GM21529 (cell line): ENCODE data around the gene YTHDF1.
"Not testable (repeated sequence)": the region's sequence is repeated elsewhere in the genome, so short reads cannot be mapped to it uniquely, and the experiment has no call there.

ENCODE experiments used
- ATAC-seq: cut with Tn5 transposase; IDR thresholded peaks from one replicate; pipeline ENCODE4 v1.9.1; 2021; ENCODE audit not compliant: unreplicated experiment

The YTHDF1 gene

GRCh38 chr20:63228806-63229205 lies 12.9 kb upstream of the YTHDF1 start:
- ATAC-seq = no peak

- ATAC-seq = no peak
These were observed 11.3 kb upstream of the YTHDF1 start for GRCh38 chr20:63227260-63227659.

GRCh38 chr20:63226042-63226943 lies 10.4 kb upstream of the YTHDF1 start:
- no peak for ATAC-seq

GRCh38 chr20:63225082-63225454 lies 9.1 kb upstream of the YTHDF1 start:
- ATAC-seq = no peak

- ATAC-seq = no peak
These were observed 8.6 kb upstream of the YTHDF1 start for GRCh38 chr20:63224412-63225081.

- ATAC-seq = no peak
These were observed 7.9 kb upstream of the YTHDF1 start for GRCh38 chr20:63223826-63224207.

GRCh38 chr20:63223121-63223825 lies 7.3 kb upstream of the YTHDF1 start:
- ATAC-seq = no peak

GRCh38 chr20:63222541-63222940 lies 6.6 kb upstream of the YTHDF1 start:
- ATAC-seq = no peak

GRCh38 chr20:63221400-63222053 lies 5.6 kb upstream of the YTHDF1 start:
- ATAC-seq = not testable (repeated sequence)

- no peak for ATAC-seq
These were observed 4.9 kb upstream of the YTHDF1 start for GRCh38 chr20:63220696-63221399.

GRCh38 chr20:63219866-63220521 lies 4.1 kb upstream of the YTHDF1 start:
- ATAC-seq = no peak

- no peak for ATAC-seq
These were observed 3.5 kb upstream of the YTHDF1 start for GRCh38 chr20:63219447-63219821.

- ATAC-seq = no peak
These were observed 2.9 kb upstream of the YTHDF1 start for GRCh38 chr20:63218701-63219446.

GRCh38 chr20:63217706-63218105 lies 1.8 kb upstream of the YTHDF1 start:
- no peak for ATAC-seq

- no peak for ATAC-seq
These were observed 1.0 kb upstream of the YTHDF1 start for GRCh38 chr20:63216849-63217471.

GRCh38 chr20:63215101-63216040 lies 560 bp downstream of the YTHDF1 start:
- peak; percentile 11 for ATAC-seq

GRCh38 chr20:63214514-63214913 lies 1.4 kb downstream of the YTHDF1 start:
- no peak for ATAC-seq

- no peak for ATAC-seq
These were observed 3.1 kb downstream of the YTHDF1 start for GRCh38 chr20:63212792-63213191.
